C4-2B (cell line): ENCODE data around the gene CREB5.

Experiments used
- CTCF ChIP-seq: fragments of 450-650 bp; conservative IDR thresholded peaks from 2 replicates; pipeline ENCODE4 v1.5.1; 2017; ENCODE audit warnings: mild to moderate bottlenecking
- ZFX ChIP-seq: fragments of 450-650 bp; IDR thresholded peaks from 2 replicates; pipeline ENCODE4 v1.6.1; 2017

- TF ChIP-seq CTCF (no peak), ZFX (no peak)
Measured at GRCh38 chr7:28744951-28745350, 332.6 kb downstream of the CREB5 start.
